ENCODE data around the gene SLC30A3. TPM values are rescaled to one million over a fixed set of nuclear protein-coding genes. Genes with fewer than 3 reads are reported as not detected.
A peak's percentile ranks its signal among the peaks of the same experiment; 100 is the strongest.
"Not testable (repeated sequence)": the region's sequence is repeated elsewhere in the genome, so short reads cannot be mapped to it uniquely, and the experiment has no call there.

The SLC30A3 gene
- total RNA-seq, 1 donor from 2014 or later, result not detected

DNA sequence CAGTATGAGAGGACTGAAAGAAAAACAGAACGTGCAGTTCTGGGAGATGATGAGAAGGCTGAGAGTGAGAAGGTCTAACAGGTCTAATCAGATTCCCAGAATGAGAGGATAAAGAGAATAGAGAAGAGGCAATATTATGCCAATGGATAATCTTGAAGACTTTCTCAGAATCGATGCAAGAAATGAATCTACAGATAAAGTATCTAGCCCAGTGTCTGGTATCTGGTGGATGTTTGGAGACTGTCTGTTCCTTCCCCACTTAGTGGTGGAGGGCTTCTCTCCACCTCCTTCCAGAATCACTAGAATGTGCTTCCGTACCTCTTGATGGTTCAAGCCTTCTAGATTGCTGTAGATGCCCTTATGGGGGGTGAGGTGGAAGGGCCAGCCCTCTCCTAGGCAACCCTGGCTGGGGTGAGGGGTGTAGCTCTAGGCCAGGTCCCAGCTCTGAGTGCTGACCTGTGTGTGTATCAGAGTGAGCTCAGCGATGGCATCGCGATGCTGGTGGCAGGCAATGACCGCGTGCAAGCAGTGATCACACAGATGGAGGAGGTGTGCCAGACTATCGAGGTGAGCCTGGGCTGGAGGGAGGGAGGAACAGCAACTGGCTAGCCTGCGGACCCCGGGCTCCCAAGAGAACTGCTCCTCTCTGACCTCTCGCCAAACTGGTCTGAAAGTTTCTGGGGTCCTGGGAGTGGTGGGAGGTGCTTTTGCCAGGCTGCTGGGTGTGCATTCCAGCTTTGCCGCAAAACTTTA lies 41.8 kb upstream of the SLC30A3 start:
- TF ChIP-seq, protein P1, sequence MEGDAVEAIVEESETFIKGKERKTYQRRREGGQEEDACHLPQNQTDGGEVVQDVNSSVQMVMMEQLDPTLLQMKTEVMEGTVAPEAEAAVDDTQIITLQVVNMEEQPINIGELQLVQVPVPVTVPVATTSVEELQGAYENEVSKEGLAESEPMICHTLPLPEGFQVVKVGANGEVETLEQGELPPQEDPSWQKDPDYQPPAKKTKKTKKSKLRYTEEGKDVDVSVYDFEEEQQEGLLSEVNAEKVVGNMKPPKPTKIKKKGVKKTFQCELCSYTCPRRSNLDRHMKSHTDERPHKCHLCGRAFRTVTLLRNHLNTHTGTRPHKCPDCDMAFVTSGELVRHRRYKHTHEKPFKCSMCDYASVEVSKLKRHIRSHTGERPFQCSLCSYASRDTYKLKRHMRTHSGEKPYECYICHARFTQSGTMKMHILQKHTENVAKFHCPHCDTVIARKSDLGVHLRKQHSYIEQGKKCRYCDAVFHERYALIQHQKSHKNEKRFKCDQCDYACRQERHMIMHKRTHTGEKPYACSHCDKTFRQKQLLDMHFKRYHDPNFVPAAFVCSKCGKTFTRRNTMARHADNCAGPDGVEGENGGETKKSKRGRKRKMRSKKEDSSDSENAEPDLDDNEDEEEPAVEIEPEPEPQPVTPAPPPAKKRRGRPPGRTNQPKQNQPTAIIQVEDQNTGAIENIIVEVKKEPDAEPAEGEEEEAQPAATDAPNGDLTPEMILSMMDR (IDR thresholded peaks at IDR 0.05; ENCODE audit: unreplicated experiment), result no peak
- H3K36me3 Mint-ChIP-seq (ENCODE audit: low read depth, unreplicated experiment), result peaks cover 3% of the 10 kb centered on the region
- no peak for DNase-seq (ENCODE audit: low spot score)
- H3K27ac Mint-ChIP-seq (ENCODE audit: unreplicated experiment), result no peak overlapping the region
- H3K4me3 Mint-ChIP-seq (ENCODE audit: unreplicated experiment), result no peak overlapping the region
- peaks cover 3% of the 10 kb centered on the region for H3K4me1 Mint-ChIP-seq (ENCODE audit: unreplicated experiment)
- peaks cover 20% of the 10 kb centered on the region for H3K27me3 Mint-ChIP-seq (ENCODE audit: unreplicated experiment)
- H3K9me3 Mint-ChIP-seq (ENCODE audit: unreplicated experiment), result no peaks in the 10 kb centered on the region

- Mint-ChIP-seq H3K4me1 (ENCODE audit: unreplicated experiment) (no peaks in the 10 kb centered on the region), H3K4me3 (ENCODE audit: unreplicated experiment) (no peak overlapping the region), H3K27me3 (ENCODE audit: unreplicated experiment) (peaks cover 15% of the 10 kb centered on the region), H3K36me3 (ENCODE audit: low read depth, unreplicated experiment) (no peaks in the 10 kb centered on the region), H3K27ac (ENCODE audit: unreplicated experiment) (no peak overlapping the region), H3K9me3 (ENCODE audit: unreplicated experiment) (no peaks in the 10 kb centered on the region)
- peak; percentile 45 for DNase-seq (ENCODE audit: low spot score)
- TF ChIP-seq, protein P1 (IDR thresholded peaks at IDR 0.05; ENCODE audit: unreplicated experiment), result peak; percentile 89
These were observed 40.5 kb upstream of the SLC30A3 start for GRCh38 chr2:27303093-27304025.

- not testable (repeated sequence) for H3K27ac Mint-ChIP-seq (ENCODE audit: unreplicated experiment); DNase-seq (ENCODE audit: low spot score); H3K4me3 Mint-ChIP-seq (ENCODE audit: unreplicated experiment); H3K36me3 Mint-ChIP-seq (ENCODE audit: low read depth, unreplicated experiment); H3K4me1 Mint-ChIP-seq (ENCODE audit: unreplicated experiment); H3K9me3 Mint-ChIP-seq (ENCODE audit: unreplicated experiment)
- peaks cover 15% of the 10 kb centered on the region for H3K27me3 Mint-ChIP-seq (ENCODE audit: unreplicated experiment)
These were observed 37.8 kb upstream of the SLC30A3 start for GRCh38 chr2:27300606-27301005.

DNA sequence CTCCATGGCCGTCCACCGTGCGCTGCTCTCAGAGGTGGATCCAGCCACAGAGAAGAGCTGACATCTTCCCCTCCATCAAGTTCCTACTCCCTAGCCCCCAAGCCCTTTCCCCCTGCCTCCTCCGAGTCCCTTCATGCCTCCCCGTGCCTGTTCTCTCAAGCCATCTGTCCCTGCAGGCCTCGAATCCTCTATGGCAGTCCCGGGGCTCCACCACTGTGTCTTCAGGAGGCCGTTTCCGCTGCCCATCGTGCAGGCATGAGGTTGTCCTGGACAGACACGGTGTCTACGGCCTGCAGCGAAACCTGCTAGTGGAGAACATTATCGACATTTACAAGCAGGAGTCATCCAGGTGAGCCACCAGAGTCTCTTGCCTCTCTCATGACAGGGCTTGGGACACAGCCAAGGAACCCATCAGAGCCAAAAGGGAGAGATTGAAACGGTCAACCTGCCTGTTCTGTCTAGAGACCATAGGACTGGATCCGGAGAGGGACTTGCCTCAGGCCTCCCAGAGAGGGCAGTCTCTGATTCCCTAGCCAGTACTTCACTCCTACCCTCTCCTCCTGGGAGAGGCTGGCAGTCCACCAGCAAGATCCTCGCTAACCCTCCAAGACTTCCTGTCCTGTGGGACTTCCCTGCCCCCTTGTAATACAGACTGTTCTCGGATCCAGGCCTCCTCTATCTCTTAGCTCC lies 35.7 kb upstream of the SLC30A3 start:
- TF ChIP-seq, protein P1 (IDR thresholded peaks at IDR 0.05; ENCODE audit: unreplicated experiment), result no peak
- H3K4me1 Mint-ChIP-seq (ENCODE audit: unreplicated experiment), result no peaks in the 10 kb centered on the region
- H3K27me3 Mint-ChIP-seq (ENCODE audit: unreplicated experiment), result peaks cover 8% of the 10 kb centered on the region
- no peaks in the 10 kb centered on the region for H3K9me3 Mint-ChIP-seq (ENCODE audit: unreplicated experiment)
- no peak for DNase-seq (ENCODE audit: low spot score)
- H3K36me3 Mint-ChIP-seq (ENCODE audit: low read depth, unreplicated experiment), result no peaks in the 10 kb centered on the region
- no peak overlapping the region for H3K4me3 Mint-ChIP-seq (ENCODE audit: unreplicated experiment)
- H3K27ac Mint-ChIP-seq (ENCODE audit: unreplicated experiment), result no peak overlapping the region

- peaks cover 2% of the 10 kb centered on the region for H3K4me1 Mint-ChIP-seq (ENCODE audit: unreplicated experiment)
- no peak overlapping the region for H3K27ac Mint-ChIP-seq (ENCODE audit: unreplicated experiment)
- no peaks in the 10 kb centered on the region for H3K36me3 Mint-ChIP-seq (ENCODE audit: low read depth, unreplicated experiment)
- TF ChIP-seq, protein P1 (IDR thresholded peaks at IDR 0.05; ENCODE audit: unreplicated experiment), result no peak
- H3K27me3 Mint-ChIP-seq (ENCODE audit: unreplicated experiment), result peaks cover 6% of the 10 kb centered on the region
- no peak for DNase-seq (ENCODE audit: low spot score)
- no peaks in the 10 kb centered on the region for H3K9me3 Mint-ChIP-seq (ENCODE audit: unreplicated experiment)
- H3K4me3 Mint-ChIP-seq (ENCODE audit: unreplicated experiment), result no peak overlapping the region
These were observed 34.3 kb upstream of the SLC30A3 start for GRCh38 chr2:27297195-27297594.
